DMS79 (cell line): Measurements from ENCODE around the gene RITA1.

Source experiments
- DNase-seq: peaks from one replicate; lab custom pipeline; 2025; lab: John Stamatoyannopoulos, UW

The RITA1 gene

DNA sequence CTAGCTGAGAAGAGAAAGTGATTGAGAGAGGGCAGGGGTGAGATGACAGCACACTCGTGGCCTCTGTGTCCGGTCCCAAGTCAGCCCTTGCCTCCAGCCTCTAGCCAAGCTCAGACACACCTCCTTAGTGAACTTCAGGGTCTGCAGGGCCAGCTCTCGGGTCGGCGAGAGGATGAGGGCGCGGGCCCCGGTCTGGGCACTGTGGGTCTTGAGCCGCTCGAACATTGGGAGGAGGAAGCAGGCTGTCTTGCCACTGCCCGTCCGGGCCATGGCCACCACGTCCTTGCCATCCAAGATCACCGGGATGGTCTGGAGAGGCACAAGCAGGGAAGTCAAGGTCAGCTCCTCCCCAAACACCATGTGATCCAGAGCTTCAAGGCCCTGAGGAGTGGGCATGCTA is 6.5 kb upstream of the RITA1 start:
- DNase-seq, result no peak

DNA sequence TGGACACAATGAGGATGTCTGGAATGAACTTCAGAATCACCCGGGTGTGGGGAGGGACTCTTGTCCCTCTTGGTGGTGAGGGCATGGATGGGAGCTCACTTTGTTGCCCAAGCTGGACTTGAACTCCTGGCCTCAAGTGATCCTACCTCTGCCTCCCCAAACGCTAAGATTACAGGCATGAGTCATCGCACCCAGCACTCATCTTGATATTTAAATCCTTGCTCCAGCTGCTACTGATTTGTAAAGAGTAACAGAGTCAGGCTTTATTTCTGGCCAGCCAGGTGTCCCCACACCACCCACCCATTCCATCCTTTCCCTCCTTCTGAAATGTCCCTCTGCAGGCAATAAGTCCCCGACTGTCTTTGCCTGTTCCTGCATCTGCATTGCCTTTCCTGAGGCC is 5.2 kb upstream of the RITA1 start:
- no peak for DNase-seq

DNA sequence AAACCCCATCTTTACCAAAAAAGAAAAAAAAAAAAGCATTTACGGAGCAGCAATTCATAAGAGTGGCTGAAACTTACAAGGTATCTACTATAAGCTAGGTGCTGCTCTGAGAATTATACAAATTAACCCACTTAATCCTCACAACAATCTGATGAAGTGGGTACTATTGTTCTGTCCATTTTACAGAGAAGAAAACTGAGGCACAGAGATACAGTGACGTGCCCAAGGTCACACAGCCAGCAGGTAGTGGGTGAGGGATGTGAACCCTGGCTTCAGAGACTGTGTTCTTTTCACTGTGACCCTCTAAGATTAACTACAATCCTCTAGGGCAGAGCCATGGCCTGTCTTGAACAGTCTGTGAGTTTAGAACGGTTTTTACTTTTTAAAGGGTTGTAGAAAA is 3.5 kb upstream of the RITA1 start:
- no peak for DNase-seq

DNA sequence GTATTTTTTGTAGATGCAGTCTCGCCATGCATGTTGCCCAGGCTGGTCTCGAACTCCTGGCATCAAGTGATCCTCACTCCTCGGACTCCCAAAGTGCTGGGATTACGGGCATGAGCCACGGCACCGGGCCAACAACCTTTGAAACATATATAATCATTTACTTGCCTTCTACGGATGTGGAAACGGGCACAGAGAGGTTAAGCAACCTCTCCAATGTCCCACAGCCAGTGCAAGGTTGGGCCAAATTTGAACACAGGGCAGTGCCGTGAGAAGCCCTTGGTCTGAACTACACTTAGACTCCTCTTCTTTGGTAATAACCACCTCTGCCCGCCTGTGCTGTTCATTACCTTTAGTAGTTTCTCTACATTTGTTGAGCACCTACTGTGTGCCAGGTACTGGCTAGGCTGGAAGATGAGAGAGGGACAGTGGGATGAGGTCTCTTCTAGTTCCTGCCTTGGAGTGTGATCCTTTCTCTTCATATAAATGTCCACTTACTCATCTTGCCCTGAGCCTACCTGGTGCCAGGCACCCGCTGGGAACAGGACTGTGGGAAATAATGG is 2.4 kb upstream of the RITA1 start:
- DNase-seq, result no peak

DNA sequence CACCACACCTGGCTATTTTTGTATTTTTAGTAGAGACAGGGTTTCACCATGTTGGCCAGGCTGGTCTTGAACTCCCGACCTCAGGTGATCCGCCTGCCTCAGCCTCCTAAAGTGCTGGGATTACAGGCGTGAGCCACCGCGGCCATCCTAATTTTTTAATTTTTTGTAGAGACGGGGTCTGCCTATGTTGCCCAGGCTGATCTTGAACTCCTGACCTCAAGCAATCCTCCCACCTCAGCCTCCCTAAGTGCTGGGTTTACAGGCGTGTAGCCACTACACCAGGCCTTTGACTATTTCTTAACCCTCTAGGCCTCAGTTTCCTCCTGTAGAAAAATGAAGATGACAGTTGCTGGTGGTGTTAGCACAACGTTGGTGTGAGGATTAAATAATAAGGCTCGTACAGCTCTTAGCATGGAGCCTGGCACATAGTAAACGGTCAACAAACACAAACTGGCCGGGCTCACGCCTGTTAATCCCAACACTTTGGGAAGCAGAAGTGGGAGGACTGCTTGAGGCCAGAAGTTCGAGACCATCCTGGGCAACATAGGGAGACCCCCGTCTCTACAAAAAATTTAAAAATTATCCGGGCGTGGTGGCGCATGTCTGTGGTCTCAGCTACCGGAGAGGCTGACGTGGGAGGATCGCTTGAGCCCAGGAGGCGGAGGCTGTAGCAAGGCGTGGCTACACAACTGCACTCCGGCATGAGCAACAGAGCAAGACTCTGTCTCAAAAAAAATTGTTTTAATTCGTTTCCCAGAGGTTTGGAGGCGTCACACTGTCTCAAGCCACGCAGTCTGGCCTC is 1.2 kb upstream of the RITA1 start:
- DNase-seq, result no peak

DNA sequence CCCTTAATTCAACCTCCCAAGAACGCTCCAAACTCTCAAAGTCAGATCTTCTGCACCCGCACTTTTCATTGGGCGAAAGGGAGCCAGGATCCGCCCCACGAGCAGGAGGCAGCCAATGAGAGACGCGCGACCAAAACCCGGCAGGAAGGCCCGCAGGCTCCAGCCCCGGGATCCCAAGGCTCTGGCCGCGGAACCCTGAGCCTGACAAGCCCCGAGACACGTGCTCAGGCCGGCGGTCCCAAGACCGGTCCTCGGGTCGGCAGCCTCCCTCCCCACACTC is 681 bp upstream of the RITA1 start:
- DNase-seq, result no peak

DNA sequence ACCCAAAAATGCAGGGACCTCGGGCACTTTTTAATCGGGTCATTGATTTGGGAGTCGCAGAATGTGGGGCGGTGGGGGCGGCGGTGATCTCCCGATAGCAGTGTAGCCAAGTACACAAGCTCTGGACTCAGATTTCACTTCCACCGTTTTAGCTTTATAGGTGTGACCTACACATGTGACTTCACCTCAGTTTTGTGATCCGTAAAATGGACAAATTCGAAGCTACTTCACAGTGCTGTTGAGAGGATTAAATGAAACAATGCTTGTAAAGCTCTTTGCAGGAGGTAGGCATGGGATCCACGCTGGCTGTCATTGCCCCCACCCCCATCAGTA is 478 bp downstream of the RITA1 start:
- peak; percentile 17 for DNase-seq

DNA sequence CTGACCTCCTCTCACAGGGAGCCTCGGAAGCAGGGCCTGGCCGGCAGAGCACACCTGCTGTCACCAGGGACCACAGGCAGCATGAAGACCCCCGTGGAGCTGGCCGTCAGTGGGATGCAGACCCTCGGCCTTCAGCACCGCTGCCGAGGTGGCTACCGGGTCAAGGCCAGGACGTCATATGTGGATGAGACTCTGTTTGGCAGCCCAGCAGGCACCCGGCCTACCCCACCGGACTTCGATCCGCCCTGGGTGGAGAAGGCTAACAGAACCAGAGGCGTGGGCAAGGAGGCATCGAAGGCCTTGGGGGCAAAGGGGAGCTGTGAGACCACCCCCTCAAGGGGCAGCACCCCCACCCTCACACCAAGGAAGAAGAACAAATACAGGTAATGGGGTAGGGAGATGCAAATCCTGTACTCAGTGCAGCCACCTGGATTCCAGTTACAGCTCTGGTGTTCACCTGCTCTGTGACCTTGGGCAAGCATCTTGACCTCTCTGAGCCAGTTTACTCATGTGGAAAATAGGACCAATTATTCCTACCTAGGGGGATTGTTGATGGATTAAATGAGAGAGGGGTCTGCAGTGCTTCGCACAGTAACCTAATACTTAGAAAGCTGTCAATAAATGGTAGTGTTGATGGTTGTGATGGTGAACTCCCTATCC is 1.3 kb downstream of the RITA1 start:
- DNase-seq, result no peak

DNA sequence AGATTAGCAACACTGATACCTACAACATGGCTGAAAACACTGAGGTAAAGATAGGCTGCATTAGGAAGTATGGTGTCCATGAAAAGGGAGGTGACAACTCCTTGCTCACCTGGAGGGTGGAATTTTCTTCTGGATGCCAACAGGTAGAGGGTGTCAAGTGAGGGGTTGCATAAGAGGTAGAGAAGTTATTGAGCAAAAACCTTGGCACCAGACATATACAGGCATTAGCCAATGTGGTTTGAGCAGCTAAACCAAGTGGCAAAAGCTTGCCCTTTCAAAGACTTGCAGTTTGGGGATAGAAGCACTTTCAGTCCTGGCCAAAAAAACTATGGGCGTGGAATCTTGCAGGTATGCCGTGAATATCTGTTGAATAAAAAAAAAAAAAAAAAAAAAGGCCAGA is 3.8 kb downstream of the RITA1 start:
- DNase-seq, result no peak

DNA sequence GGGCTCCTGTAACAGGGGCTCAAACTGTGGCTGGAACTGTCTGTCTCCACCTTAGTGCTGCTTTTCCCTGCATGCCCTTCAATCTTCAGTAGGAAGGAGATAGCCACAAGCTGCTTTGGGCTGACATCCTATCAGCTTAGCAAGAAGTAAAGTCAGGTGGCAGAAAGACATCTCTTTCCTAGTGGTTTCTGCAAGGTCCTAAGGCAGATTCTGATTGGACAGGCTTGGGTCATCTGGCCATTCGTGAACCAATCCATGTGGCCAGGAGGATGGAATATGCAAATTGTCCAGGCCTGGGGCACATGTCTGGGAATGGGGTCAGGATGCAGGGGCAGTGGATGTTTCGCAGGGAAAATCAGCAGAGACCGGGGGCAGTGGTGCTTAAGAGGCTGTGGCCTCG is 5.2 kb downstream of the RITA1 start:
- DNase-seq, result no peak

DNA sequence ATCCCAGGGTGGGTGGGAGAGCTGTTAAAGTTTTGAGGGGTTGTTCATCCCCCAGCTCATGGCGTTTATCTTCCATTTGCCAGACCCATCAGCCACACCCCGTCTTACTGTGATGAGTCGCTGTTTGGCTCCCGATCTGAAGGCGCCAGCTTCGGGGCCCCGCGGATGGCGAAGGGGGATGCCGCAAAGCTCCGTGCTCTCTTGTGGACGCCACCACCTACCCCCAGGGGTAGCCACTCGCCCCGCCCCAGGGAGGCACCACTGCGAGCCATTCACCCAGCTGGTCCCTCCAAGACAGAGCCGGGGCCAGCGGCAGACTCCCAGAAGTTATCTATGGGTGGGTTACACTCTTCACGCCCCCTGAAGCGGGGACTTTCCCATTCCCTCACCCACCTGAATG is 5.7 kb downstream of the RITA1 start:
- no peak for DNase-seq

DNA sequence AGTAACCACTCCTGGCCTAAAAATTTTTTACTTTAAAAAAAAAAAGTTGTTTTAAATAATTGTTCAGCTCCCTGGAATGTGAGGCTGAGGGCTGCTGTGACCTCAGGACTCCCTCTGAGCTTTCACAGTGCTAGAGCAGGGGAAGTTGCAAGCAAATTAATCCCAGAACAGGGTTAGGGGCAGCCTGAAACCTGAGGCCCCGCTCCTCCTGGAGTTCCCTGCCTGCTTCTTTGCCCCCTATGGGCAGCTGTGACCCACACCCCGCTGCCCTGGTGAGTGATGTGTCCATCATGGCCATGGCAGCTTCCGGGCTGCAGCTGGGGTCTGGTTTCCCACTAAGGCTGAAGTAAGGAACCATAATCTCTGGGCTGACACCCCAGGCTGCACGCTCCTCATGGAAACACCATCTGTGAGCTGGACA is 9.5 kb downstream of the RITA1 start:
- no peak for DNase-seq

DNA sequence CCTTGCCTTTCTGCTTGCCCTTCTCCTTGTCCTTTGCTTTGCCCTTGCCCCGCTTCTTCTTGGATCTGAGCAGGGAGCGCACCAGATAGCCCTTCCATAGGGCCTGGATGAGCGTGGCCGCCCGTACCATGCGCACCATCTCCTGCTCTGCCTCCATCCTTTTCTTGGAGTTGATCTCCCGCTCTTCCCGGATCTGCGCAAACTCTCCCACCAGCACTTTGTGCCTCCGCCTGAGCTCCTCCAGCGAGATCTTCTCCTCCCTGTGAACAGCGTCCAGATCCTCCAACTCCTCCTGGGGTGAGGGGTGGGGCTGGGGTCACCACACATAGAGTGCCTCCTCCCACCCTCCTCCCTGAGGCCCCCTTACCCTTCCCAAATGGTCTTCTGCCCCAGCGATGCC is 10.1 kb downstream of the RITA1 start:
- no peak for DNase-seq

DNA sequence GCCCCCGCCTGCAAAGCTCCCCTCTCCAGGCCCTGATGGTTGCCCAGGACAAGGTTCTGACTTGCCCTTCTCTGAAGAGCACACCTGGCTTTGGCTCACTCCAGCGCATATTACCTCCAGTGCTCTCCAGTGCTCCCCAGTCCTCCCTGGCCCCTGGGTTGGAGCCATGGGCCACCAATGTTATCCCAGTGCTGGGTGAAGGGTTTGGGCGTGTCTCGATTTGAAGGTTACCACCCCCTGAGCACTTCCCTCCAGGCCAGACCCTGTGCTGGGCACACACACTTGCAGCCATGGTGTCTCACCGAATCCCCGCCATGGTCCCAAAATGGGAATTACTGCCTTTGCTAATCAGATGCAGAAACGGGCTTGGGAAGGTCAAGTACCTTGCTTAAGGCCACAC is 11.1 kb downstream of the RITA1 start:
- no peak for DNase-seq

DNA sequence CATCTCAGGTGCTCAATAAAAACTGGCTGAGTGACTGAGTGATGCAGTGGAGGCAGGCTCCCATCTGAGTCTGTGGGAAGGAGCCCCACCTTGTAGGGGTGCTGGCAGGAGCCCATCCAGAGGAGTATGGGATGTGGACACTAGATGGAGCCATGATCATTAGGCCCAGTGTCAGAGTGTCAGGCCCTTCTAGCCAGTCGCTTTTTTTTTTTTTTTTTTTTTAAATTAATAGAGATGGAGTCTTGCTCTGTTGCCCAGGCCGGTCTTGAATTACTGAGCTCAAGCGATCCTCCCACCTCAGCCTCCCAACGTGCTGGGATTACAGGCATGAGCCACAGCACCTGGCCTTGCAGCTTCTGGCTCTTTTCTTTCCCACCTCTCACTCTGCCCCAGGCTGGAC is 11.5 kb downstream of the RITA1 start:
- DNase-seq, result no peak

DNA sequence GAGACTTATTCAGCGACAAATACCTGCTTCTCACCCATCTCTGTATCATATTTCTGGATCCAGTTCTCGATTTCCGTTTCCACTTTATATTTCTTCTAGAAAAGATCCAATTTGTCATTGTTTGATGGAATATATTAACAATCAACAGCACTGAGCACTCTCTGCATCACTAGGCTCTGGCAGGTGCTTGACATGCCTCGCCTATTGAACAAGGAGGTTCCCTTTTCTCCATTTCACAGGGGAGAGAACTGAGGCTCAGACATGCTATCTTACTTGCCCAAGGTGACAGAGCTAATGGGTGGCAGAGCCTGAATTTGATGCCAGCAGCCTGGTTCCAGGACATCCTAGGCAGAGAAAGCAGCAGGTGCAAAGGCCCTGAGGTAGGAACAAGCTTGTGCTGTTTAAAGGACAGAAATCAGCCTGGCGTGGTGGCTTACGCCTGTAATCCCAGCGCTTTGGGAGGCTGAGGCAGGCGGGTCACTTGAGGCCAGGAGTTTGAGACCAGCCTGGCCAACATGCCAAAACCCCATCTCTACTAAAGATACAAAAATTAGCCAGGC is 12.1 kb downstream of the RITA1 start:
- DNase-seq, result no peak

DNA sequence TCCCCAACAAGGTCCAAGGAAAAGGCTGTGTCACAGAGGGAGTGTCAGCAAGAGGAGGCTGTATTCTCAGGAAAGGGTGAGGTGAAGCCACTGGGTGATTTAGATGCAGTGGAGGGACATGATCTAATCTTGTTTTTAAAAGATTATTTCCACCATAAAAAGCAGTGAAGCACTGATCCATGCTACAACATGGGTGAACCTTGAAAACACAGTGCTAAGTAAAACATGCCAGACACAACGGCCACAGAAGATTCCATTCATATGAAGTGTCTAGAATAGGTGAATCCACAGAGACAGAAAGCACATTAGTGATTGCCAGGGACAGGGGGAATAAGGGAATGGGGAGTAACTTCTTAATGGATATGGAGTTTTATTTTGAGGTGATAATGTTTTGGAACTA is 12.8 kb downstream of the RITA1 start:
- DNase-seq, result no peak

DNA sequence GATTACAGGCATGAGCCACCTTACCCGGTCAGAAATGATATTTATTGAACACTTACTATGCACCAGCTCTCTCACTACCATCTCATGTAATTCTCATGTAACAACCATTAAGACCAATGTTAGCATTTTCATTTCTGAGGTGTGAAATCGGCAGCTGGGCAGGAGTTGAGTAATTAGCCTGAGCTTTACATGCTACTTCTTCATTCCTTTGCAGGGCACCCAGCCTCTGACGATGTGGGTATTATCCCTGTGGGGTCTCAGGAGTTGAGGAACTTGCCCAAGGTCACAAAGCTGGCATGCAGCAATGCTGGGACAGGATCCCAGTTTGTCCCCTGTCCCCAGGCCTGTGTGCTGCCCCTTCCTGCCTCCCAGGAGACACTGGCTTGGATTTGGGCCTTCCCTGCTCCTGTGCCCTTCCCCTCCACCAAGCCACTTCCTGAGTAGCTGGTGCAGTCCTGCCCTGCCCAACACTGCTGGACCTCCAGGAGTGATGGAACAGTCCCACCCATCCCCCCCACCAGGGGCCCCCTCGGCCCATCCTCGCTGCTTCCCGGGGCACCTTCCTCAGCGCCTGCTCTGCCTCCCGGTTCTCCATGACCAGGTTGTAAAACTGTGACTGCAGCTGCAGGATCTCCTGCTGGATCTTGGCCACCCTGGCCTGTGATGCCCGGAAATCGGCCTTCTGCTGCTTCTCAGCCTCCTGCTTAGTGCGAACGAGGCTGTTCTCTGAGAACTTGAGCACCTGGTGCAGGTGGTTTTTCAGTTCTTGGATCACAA is 14.7 kb downstream of the RITA1 start:
- no peak for DNase-seq

DNA sequence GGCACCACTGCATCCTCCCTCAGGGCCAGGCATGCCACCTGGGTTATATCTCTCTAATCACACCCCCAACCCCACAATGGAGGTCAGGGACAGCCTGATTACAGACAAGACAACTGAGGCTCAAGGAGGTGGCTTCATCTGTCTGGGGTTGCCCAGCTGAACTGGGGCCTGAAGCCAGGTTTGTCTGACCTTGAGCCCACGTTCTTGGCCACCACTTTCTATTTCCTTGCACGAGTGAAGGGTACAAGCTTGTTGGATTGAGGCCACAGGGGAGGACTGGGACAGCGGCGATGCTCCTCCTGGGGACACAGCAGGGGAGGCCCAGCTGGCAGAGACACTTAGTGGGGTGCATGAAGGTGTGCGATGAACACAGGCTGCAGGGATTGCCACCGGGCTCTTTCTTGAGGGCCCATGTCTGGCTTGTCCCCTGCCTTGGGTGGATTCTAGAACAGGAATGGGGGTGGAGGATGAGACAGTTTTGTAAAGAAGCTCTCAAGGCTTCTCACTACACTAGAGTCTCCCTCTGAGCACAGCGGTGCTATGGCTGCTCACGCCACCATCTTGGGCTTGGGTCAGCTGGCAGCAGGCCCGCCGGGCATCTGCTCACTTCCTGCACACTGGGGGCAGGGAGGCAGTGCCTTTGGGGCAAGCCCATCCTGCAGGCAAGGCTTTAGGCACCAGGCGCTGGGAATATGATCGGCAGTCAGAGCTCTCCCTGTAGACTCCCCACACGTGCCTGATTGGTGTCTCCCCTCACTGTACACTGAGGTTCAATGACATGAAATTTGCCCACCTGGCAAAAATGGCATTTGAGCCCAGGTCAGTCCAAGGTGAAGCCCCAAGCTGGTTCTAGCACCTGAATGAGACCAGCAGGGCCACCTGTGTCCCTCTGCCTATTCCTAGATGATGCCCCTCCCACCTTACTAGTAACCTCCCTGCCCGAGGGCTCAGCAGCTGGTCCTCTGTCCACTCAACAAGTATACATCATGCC is 16.0 kb downstream of the RITA1 start:
- DNase-seq, result no peak

DNA sequence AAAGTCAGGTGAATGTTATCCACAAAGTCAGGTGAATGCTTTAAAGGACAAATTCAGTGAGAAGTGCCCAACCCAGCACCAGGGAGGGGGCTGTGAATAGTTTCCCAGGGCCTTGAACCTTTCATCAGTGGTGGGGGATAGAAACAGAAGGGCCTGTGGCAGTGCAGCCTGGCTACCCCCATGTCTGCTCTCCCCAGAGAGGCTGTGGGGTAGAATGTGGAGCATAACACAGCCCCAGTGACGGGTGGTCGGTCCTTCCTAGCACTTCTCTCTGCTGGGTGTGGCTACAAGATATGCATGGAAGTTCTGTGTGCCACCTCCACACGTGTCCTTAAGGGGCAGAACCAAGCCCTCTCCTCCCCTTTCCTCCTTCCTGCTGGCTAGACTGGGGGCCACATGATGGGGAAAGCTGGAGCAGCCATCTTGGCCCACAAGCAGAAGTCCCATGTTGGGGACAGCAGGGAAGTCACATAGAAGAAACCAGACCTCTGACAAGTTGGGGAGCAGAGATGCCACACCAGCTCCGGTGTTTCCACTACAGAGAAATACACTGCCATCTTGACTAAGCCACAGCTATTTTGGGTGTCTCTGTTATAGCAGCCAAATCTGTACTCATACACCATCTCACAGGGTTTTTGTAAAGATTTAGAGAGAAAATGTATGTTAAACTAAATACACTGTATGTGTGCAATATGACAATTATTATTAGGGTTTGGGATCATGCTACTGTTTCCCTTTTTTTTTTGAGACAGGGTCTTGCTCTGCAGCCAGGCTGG is 17.0 kb downstream of the RITA1 start:
- DNase-seq, result no peak
